GM13976 (cell line): Measurements from ENCODE around the gene SLC8A1.

Source experiments
- DNase-seq: peaks from one replicate; pipeline ENCODE4 v3.0.0; 2012; ENCODE audit warnings: low spot score
- CTCF ChIP-seq: IDR thresholded peaks from 2 replicates; pipeline ENCODE4 v1.5.1; 2012; ENCODE audit warnings: borderline replicate concordance, mild to moderate bottlenecking; ENCODE audit not compliant: insufficient read depth; ENCODE audit errors: extremely low read depth, missing control alignments, control extremely low read depth
- in situ Hi-C: fragments of 300-500 bp; cut with MboI; formaldehyde crosslinking; loops from one replicate; pipeline ENCODE4 v1.12.0; 2022; ENCODE audit warnings: low sequenced_read_pairs, mixed read lengths, inconsistent platforms; ENCODE audit not compliant: unreplicated experiment

Gene SLC8A1

GRCh38 chr2:40420478-40420877 lies 31.4 kb downstream of the SLC8A1 start:
- no peak for TF ChIP-seq CTCF
- in situ Hi-C loops, result no loop called here
- no peak for DNase-seq

- TF ChIP-seq CTCF, result no peak
- no peak for DNase-seq
- in situ Hi-C loops, result no loop called here
Observed at GRCh38 chr2:40419364-40419762, 32.5 kb downstream of the SLC8A1 start.

- in situ Hi-C loops, result no loop called here
- TF ChIP-seq CTCF, result no peak
- no peak for DNase-seq
Observed at GRCh38 chr2:40418614-40419363, 33.1 kb downstream of the SLC8A1 start.

- no peak for DNase-seq
- in situ Hi-C loops, result no loop called here
- TF ChIP-seq CTCF, result no peak
Observed at GRCh38 chr2:40416486-40416885, 35.4 kb downstream of the SLC8A1 start.

GRCh38 chr2:40415391-40415790 lies 36.5 kb downstream of the SLC8A1 start:
- TF ChIP-seq CTCF, result no peak
- DNase-seq, result no peak
- in situ Hi-C loops, result no loop called here

GRCh38 chr2:40412456-40412855 lies 39.4 kb downstream of the SLC8A1 start:
- no peak for DNase-seq
- in situ Hi-C loops, result no loop called here
- no peak for TF ChIP-seq CTCF
